ENCODE measurements around the gene GREM1.

The GREM1 gene

GRCh38 chr15:32717426-32718226, at the start of gene GREM1:
Gene GREM1 (plus strand): TSS chr15:32718004. CDS start chr15:32730691, 12,687 bp downstream.
- no peak for DNase-seq (ENCODE audit: low read depth)

GRCh38 chr15:32668942-32669341, 48.9 kb upstream of the GREM1 start:
- no peak for DNase-seq (ENCODE audit: low read depth)

GRCh38 chr15:32669896-32670611, 47.8 kb upstream of the GREM1 start:
- no peak for DNase-seq (ENCODE audit: low read depth)

GRCh38 chr15:32670623-32671022, 47.2 kb upstream of the GREM1 start:
- no peak for DNase-seq (ENCODE audit: low read depth)

GRCh38 chr15:32671339-32672325, 46.2 kb upstream of the GREM1 start:
- no peak for DNase-seq (ENCODE audit: low read depth)

GRCh38 chr15:32674681-32675080, 43.1 kb upstream of the GREM1 start:
- DNase-seq (ENCODE audit: low read depth): no peak

GRCh38 chr15:32675466-32675865, 42.3 kb upstream of the GREM1 start:
- no peak for DNase-seq (ENCODE audit: low read depth)

- no peak for DNase-seq (ENCODE audit: low read depth)
These were observed 41.6 kb upstream of the GREM1 start for GRCh38 chr15:32676169-32676568.

- no peak for DNase-seq (ENCODE audit: low read depth)
These were observed 40.5 kb upstream of the GREM1 start for GRCh38 chr15:32677238-32677750.

GRCh38 chr15:32679298-32679690, 38.5 kb upstream of the GREM1 start:
- no peak for DNase-seq (ENCODE audit: low read depth)

GRCh38 chr15:32682569-32682968, 35.2 kb upstream of the GREM1 start:
- peak; percentile 87 for DNase-seq (ENCODE audit: low read depth)

- no peak for DNase-seq (ENCODE audit: low read depth)
These were observed 34.7 kb upstream of the GREM1 start for GRCh38 chr15:32682977-32683630.

GRCh38 chr15:32683906-32684584, 33.8 kb upstream of the GREM1 start:
- DNase-seq (ENCODE audit: low read depth): peak; percentile 85

GRCh38 chr15:32685576-32685975, 32.2 kb upstream of the GREM1 start:
- DNase-seq (ENCODE audit: low read depth): no peak

- DNase-seq (ENCODE audit: low read depth): no peak
These were observed 30.2 kb upstream of the GREM1 start for GRCh38 chr15:32687556-32687955.

GRCh38 chr15:32688151-32688639, 29.6 kb upstream of the GREM1 start:
- DNase-seq (ENCODE audit: low read depth): no peak

GRCh38 chr15:32690941-32691688, 26.7 kb upstream of the GREM1 start:
- no peak for DNase-seq (ENCODE audit: low read depth)

- no peak for DNase-seq (ENCODE audit: low read depth)
These were observed 26.1 kb upstream of the GREM1 start for GRCh38 chr15:32691689-32692038.

- no peak for DNase-seq (ENCODE audit: low read depth)
These were observed 25.5 kb upstream of the GREM1 start for GRCh38 chr15:32692286-32692685.
